GM21576 (cell line): Measurements from ENCODE around the gene KCNQ1OT1.

Experiments
- ATAC-seq: cut with Tn5 transposase; IDR thresholded peaks from one replicate; pipeline ENCODE4 v1.9.1; 2021; ENCODE audit warnings: mild to moderate bottlenecking, moderate library complexity; ENCODE audit not compliant: unreplicated experiment

Gene KCNQ1OT1

DNA sequence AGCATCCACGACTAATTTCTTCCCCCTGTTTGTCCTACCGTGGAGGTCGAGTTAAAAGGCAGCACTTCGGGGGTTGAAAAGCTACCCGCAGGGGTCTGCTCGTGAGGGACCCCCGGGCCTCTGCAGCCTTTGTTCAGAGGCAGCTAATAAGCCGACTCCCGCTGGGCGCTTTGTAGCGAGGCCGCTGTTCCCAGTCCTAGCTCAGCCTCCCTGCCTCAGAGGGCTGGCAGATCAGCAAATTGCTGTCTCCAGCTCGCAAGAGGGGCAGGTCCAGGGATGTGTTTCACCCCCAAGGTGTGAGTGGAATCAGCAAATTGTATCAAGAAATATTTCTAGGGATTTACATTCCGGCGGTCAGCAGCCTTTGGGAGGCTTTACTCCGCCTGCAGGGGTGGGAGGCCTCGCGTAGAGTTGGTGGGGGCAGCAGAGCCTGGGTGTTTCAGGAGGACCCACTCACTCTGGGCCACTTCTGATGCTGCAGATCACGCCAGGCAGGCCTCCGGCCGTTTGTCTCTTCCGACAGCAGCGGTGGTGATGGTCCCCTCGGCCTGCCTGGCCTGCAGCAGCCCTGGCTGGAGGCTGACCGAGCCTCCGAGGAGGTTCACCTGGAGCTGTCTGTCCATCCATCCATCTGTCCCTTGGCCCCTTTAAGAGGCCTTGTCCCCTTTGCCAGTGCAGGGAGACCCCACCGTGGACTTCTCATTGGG, 21.6 kb upstream of the KCNQ1OT1 start:
- no peak for ATAC-seq

DNA sequence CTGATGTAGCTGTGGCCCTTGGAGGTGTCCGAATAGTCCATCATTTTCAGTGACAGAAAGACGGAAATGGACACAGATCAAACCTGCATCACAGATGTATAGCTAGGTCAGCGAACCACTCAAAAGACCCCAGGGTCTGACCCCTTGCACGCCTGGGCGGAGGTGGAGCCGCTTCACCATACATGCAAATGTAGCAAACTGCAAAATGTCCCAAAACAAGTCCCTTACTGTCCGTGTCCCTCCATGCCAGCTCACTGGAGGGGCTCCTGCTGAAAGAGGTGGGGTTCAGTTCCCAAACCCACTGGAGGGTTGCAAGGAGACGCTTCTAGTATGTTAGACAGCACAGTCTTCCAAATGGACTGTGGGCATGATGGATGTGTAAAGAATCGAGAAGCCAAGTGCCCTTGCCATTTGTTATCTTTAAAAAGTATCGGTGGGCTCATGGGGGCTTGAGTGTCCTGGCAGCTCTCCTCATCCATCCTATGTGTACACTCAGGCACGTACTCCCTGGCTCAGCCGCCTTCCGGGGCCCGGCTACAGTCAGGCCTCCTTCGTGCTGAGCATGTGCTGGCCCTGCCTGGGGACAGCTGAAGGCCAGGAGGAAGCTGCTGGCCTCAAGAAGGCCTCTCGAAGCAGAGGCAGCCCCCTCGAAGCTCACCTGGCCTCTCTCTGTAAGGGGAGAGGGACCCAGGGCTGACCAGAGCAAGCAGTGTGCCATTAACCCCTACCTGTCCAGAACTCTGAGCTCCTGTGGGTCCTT, 20.2 kb upstream of the KCNQ1OT1 start:
- no peak for ATAC-seq

DNA sequence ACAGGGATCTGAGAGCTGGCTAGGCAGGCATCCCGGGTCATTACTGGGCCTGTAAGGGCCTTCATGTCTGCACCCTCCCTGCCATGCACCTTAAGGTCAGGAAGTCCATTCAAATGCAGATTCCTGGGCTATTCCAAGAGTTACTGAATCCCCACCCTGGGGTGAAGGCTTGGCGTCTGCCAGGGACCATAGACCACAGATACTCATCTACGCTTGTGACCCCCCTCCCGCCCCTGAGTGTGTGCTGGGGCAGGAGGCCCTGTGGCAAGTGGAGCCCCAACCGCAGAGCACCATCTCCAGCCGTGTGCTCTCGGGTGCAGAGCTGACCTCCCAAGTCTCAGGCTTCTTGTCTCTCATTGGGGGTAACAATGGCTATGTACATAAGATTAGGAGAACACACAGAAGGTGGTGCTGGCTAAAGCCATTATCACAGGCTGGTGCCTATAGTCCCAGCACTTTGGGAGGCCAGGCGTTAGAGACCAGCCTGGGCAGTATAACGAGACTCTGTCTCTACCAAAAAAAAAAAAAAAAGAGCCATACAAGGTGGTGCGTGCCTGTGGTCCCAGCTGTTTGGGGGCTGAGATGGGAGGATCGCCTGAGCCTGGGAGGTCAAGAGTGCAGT, 19.1 kb upstream of the KCNQ1OT1 start:
- no peak for ATAC-seq

DNA sequence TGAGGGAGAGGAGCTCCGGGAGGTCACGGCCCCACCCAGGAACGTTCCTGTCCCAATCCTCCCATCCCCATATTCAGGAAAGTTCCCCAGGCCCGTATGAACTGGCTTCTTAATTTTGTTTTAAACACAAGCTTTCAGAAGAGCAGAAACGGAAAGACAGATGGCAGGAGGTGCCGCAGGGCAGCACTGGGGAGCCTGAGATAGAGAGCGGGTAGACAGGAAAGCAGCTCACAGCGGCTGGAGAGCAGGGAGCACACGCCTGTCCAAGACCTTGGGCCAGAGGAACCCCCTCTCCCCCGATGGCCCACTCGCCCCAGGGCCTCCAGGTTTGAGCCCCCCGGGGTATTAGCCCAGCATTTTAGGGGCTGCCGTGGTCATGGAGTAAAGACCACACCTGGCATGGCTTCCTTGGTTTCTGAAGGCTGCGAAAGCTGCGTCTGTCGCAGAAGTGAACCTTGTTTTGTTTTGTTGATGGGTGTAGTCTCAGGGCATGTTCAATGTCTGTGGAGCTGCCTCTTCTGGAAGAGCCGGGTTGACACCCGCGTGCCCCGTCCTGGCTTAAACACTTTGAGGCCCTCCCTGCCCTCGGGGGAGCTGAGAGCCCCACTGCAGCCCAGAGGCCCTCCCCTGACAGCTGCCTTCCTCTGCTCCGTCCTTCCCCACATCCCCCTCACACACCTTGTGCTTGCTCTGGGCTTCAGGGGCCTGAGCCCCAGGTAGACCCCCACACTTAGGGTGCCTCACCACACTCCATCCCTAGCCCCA, 17.9 kb upstream of the KCNQ1OT1 start:
- no peak for ATAC-seq

DNA sequence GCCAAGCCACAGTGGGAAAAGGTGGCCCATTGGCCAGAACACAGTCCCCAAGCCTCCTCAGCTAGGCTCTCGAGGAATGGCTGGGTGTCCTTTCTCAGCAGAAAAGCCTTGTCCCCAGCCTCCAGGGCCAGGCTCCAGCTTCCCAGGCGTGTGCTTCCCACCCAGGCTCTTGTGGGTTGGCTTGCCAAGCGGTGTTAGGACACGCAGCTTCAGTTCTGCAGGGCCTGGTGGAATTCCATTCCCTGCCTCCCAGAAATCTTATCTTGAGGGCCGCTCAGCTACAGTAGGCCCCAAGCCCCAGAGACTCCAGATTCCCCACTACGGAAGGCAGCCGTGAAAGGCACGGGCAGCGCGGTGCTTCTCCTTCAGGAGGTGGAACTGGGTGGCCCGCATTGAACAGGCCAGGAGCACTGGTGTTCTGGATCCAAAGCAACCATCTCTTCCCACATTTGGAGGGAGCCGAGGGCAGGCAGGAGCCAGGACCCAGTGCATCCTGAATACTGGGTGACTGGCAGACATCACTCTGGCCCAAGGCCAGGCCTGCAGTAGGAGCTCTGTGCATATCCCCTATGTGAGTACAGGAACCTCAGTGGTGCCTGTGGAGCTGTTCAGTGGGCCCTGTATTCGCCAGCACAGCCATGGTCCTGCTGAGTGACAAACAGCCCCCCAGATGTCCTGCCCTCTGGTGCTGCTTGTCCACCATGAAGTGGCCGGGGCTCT, 16.7 kb upstream of the KCNQ1OT1 start:
- no peak for ATAC-seq

DNA sequence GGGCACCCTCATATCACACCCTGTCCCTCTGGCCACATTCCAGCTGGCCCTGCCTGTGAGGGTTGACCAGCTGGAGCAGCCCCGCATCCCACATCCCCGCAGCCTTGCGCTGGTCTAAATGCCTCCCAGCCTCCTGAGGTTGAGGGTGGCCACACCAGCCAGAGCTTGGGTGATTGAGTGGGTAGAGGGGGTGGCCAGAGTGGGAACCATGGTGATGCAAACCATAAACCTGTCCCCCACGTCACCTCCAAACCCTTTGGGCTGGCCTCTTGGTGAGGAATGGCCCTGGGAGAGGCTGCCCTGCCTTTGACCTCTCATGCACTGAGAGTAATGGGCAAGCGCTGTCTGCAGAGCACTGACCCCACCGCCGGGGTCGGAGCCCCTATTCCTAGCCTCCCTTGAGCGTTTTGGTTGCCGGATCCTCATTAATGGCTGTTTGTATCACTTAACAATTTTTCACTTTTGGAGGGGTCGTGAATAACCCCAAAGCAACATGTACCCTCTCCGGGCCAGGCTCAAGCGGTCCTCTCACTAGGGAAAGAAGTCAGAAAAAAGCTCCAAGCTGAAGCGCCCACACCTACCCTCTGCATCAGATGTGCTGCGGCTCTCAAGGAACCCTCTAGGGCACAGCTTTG, 16.0 kb upstream of the KCNQ1OT1 start:
- no peak for ATAC-seq

DNA sequence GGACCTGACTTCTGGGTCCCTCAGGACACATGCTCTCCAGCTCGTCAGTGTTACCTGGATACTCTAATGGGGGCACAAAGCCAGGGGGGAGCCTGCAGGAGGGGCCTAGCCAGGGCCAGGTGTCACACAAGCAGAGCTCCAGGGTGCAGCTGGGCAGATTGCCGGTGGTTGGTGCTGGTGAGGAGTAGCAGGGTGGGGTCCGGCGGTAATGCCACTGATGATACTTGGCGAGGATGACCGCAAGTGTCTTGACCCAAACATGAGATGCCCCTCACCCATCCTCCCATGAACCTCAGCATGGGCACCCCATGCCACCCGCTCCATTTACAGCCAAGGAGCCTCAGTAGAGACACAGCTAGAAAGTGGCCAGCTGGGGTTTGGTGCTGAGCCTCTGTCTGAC, 15.1 kb upstream of the KCNQ1OT1 start:
- no peak for ATAC-seq

DNA sequence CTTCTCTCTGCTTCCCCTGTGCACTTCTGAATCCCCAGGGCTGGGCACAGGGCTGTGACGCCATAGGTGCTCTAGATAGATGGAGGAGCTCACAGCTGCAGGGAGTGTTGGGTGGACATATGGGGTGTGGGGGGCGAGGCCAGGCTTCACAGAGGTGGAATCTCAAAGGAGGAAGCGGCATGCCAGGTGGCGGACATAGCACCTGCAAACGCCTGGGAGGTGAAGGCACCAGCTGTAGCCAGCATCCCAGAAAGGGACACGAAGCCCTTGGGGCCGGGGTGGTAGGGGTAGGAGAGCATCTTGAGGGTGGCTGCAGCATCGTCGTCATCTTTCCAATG, 14.6 kb upstream of the KCNQ1OT1 start:
- ATAC-seq, result no peak

DNA sequence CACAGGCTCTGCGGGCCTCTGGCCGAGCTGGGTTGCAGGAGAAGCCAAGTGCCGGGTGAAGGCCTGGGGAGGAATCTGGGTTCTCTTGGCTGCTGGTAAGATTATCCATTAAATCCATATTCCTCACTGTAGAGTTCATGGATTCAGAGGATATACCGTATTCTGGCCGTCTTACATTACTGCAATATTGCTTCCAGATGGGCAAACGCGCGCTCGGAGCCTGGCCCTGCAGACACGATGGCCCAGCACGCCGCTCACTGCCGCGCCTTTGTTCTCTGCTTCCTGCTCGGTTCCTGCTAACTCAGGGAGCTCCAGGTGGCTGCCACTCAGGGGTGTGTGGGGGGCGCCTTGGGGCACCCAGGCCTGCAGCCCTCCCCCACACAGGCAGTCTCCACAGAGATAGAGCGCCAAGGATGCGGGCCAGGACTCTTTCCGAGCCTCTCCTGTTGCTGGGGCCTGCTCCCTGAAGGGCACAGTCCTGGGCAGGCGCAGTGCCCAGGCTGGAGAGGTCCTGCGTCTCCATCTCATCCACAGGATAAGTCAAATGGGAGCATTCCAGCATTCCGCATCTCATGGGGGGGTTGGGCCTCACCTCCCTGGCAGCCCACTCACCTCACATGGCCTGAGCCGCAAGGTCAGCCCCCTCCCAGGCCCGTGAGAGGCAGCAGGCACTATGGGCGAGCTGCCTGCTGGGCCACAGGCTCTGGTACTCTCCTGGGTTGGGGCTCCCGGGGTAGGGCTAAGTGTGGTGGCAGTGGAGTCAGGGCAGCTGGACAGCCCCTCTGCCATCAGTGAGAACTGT, 14.1 kb upstream of the KCNQ1OT1 start:
- no peak for ATAC-seq

DNA sequence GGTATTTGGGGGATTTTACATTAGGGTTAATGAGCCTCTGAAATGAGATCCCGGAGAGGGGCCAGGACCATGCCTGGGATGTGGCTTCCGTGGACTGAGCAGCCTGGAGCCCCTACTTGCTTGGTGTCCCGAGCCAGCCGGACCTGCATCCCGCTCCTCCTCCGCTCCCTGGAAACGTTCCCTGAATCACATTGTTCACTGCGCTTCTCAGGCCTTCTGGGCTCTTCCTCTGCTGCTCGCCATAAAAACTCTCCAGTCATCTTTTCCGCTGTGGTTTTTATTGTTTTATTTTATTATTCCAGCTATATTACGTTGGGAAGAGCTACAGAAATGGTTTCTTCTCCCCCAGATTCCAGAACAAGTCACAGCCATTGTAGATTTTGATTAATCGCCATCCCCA, 13.3 kb upstream of the KCNQ1OT1 start:
- ATAC-seq, result no peak

DNA sequence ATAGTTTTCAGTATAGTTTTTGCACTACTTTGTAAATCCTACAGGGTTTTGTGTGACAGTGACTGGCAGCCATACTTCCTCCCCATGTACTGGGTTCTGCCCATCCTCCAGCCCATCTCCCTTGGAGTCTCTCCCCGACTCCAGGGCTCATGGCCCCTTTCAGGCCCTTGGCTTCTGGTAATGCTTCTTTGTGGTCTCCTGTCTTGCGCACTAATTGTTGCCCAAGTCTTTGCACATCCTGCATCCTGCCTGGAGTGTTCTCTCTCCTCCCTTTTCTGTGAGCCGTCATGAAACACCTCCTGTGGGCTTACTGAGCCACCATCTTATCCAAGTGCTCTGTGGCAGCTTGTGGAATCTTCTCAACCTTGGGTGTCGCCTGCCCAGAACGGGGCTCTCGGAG, 11.4 kb upstream of the KCNQ1OT1 start:
- ATAC-seq, result no peak

DNA sequence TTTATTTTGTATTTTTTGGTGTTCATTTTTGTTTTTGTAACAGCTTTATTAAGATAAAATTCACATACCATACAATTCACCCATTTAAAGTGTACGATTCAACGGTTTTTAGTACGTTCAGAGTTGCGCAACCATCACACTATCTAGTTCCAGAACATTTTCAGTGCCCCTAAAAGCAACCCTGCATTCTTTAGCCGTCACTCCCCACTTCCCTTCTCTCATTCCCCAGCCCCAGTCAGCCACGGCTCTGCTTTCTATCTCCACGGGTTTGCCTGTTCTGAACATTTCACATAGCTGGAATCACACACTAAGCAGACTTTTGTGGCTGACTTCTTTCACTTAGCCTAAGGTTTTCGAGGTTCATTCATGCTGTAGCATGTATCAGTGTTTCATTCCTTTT, 9.6 kb upstream of the KCNQ1OT1 start:
- no peak for ATAC-seq

DNA sequence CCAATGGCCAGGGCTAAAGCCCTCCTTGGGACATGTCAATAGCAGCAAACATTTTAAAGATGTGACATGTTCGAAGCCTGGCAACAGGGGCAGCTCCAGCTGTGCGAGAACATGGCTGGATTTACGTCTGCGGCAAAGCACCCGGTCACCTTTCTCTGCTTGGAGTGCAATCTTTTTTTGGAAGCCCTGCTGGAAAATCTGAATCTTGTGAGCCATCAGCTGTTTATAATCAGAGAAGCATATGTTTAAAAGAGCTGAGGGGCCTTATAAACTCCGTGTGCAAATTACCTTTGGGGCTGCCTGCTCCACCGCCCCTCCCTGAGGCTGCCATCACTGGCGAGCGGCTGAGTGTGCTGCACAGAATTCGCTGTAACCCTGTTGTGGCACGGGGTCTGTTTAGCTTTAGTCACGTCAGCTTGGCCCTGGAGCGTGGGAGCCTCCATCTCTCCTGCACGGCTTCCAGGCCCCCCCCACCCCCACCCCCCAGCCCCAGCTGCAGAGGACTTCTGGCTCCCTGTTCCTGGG, 9.0 kb upstream of the KCNQ1OT1 start:
- no peak for ATAC-seq

DNA sequence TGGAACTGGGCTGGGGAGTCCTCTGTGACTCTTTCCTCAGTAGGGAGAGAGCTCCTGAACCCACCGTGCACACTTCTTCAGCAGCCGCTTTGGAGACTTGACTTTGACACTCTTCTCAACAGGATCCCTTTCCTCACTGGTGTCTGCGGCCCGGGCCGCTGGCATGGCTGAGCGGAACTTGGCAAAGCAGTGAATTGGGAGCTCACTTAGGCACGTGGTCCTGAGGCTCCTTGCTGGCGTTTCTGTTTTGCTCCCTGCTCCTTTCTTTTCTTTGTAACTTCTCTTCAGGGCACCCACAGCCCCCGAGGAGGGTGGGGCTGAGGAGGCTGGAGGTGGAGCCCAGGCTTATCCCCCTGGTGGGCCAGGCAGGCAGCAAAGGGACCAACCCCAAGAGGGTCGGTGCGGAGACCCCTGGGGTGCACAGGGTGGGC, 8.4 kb upstream of the KCNQ1OT1 start:
- ATAC-seq, result no peak

DNA sequence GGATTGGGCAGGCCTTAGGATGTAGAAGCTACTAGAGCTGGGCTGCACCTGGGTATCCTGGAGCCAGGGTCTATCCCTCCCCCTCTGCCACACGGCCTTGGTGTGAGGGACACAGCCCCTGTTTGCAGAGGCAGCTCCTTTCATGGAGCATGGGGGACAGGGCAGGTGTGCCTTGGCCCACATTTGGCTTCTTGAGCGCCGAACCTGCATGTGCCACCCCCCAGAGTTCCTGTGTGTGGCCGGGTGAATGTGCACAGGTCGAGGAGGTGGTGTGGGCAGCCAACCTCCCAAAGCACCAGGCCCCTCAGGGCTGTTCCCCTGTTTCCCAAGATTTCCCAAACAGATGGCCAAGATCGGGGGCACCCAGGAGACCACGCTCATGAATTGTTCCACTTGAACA, 7.9 kb upstream of the KCNQ1OT1 start:
- ATAC-seq, result no peak

DNA sequence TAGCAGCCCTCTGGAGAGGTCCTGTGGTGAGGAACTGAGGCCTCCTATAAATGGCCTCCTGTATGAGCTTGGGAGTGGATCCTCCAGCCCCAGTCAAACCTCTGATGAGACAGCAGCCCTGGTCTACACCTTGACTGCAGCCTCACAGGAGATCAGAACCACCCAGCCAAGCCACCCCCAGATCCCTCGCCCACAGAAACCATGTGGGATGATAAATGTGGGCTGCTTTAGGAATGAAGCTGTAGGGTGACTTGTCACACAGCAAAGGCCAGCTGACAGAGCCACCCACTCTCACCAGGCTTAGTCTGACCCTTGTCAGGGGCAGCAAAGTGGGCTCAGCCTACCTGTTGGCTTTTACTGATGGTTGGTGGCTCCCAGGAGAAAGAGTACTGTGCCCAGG, 6.5 kb upstream of the KCNQ1OT1 start:
- ATAC-seq, result no peak

DNA sequence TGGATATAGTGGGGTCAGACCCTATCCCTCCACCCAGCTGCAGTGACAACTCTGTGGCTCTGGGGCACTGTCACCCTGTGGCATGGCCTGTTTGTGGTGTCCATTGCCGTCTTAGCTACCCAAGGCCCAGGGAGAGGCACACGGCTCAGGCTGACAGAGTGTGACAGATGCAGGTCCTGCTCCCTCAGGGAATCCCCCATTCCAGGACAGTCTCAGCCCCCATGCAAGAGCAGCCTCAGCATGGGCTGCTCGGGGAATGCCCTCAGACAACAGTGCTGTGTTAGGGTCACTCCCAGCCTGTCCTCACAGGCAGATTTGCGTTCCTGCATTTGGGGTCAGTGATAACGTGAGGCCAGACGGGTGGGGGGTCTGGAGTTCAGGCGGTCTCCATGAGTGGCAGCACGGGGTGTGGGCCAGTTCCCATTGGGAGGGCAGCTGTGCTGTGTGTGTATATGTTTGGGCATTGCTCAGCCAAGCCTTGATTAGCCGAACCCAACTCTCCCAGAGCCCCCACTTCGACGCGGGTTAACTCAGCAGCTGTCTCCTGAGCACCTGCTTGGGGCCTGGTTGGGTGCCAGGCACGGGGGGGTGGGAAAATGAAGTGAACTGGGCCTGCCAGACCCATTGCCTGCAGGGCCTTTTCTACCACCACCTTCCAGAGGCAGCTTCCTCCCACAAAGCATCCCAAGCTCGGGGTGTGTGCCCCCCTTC, 5.3 kb upstream of the KCNQ1OT1 start:
- ATAC-seq, result no peak

DNA sequence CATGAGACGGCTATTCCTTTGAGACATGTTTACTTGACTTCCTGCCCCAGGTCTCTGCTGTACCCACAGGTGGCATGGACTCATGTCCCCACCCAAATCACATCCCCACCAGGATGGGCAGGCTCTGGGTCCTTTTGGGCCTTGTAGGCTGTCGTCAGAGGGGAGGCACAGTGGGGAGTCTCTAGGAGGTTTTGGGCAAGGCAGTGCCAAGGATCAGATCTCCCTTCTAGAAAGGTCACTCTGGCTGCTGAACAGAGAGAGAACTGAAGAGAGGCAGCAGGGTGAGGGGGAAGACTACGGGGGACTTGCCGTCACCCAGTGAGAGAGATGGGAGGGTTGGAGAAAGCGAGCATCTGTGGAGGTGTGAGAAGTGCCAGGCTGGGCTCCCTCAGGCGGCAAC, 4.6 kb upstream of the KCNQ1OT1 start:
- ATAC-seq, result no peak
